CD4-positive, alpha-beta memory T cell (primary cell): ENCODE data around the gene CEL. TPM values are rescaled to one million over a fixed set of nuclear protein-coding genes. Genes with fewer than 3 reads are reported as not detected.
A peak's percentile ranks its signal among the peaks of the same experiment; 100 is the strongest.
"Not testable (repeated sequence)": the region's sequence is repeated elsewhere in the genome, so short reads cannot be mapped to it uniquely, and the experiment has no call there.

Experiments used
- CTCF ChIA-PET: fragments of 350-600 bp; sonication (Branson Sonifier 250); formaldehyde crosslinking; loops from one replicate; lab custom pipeline; 2021; ENCODE audit warnings: inconsistent platforms; ENCODE audit not compliant: partially characterized antibody; lab: Charles Lee
- POLR2A ChIA-PET: fragments of 350-600 bp; sonication (Branson Sonifier 250); formaldehyde crosslinking; loops from one replicate; lab custom pipeline; 2021; ENCODE audit not compliant: partially characterized antibody; lab: Charles Lee
- DNase-seq, 5 donors: peaks; one replicate each; pipeline versions ENCODE4 v3.0.0 to v3.0.0-alpha.2; 2020 to 2022; ENCODE audit warnings: mixed read lengths in 1 of 5
- H3K27ac ChIP-seq: one replicate; pipeline ENCODE4 v1.7.0; 2013; ENCODE audit warnings: low read depth, low read length
- H3K27me3 ChIP-seq: 2 replicates; pipeline ENCODE4 v1.7.0; 2013; ENCODE audit warnings: mild to moderate bottlenecking, low read length, moderate library complexity; ENCODE audit not compliant: insufficient read depth
- H3K36me3 ChIP-seq: 2 replicates; pipeline ENCODE4 v1.7.0; 2013; ENCODE audit warnings: mild to moderate bottlenecking, low read length, moderate library complexity; ENCODE audit not compliant: insufficient read depth
- H3K4me1 ChIP-seq: 2 replicates; pipeline ENCODE4 v1.7.0; 2013; ENCODE audit warnings: mild to moderate bottlenecking, low read length, moderate library complexity; ENCODE audit not compliant: insufficient read depth
- H3K4me3 ChIP-seq, 2 donors: one replicate each; pipeline ENCODE4 v1.7.0; 2013; ENCODE audit warnings: low read length in 2 of 2, mild to moderate bottlenecking in 1 of 2
- H3K9me3 ChIP-seq, 2 donors: one replicate each; pipeline ENCODE4 v1.7.0; 2013; ENCODE audit warnings: low read length in 2 of 2, control low read depth in 1 of 2; ENCODE audit not compliant: control insufficient read depth in 1 of 2
- H3K27ac Mint-ChIP-seq, 7 donors: one replicate each; pipeline ENCODE4 v1.8.0; 2020 to 2021; ENCODE audit warnings: mixed read lengths in 7 of 7, mild to moderate bottlenecking in 6 of 7, inconsistent platforms in 3 of 7, moderate library complexity in 3 of 7
- H3K27me3 Mint-ChIP-seq, 2 donors: one replicate each; pipeline ENCODE4 v1.8.0; 2020 to 2021; ENCODE audit warnings: mixed read lengths in 2 of 2
- H3K36me3 Mint-ChIP-seq, 2 donors: one replicate each; pipeline ENCODE4 v1.8.0; 2020 to 2021; ENCODE audit warnings: mixed read lengths in 2 of 2, inconsistent platforms in 1 of 2, mild to moderate bottlenecking in 1 of 2
- H3K4me1 Mint-ChIP-seq, 4 donors: one replicate each; pipeline ENCODE4 v1.8.0; 2020 to 2021; ENCODE audit warnings: mixed read lengths in 4 of 4, mild to moderate bottlenecking in 1 of 4
- H3K4me3 Mint-ChIP-seq, 8 donors: one replicate each; pipeline ENCODE4 v1.8.0; 2020 to 2021; ENCODE audit warnings: mixed read lengths in 8 of 8, mild to moderate bottlenecking in 7 of 8, moderate library complexity in 6 of 8, inconsistent platforms in 3 of 8
- H3K9me3 Mint-ChIP-seq, 8 donors: one replicate each; pipeline ENCODE4 v1.8.0; 2020 to 2021; ENCODE audit warnings: mixed read lengths in 8 of 8, mild to moderate bottlenecking in 5 of 8, inconsistent platforms in 3 of 8, moderate library complexity in 1 of 8
- intact Hi-C: fragments of 100-400 bp; cut with micrococcal nuclease; formaldehyde crosslinking; loops from one replicate; pipeline ENCODE4 v1.15.1; 2023
- polyA plus RNA-seq, 2 donors: library from polyadenylated mRNA; unstranded; fragments of 300-500 nt; fragmentation: Illumina TruSeq; gene quantifications; one replicate each; pipeline ENCODE4 v1.2.3, GENCODE V29; 2021
- total RNA-seq, 2 experiments: library from RNA; stranded (reverse); gene quantifications; one replicate each; pipeline ENCODE4 v1.2.3, GENCODE V29; 2021

Gene CEL
- total and polyA plus RNA-seq, 4 experiments from 2014 or later: 0.15 to 1.6 (median 1.2) TPM; not detected in 1

- H3K27ac Mint-ChIP-seq: peak overlapping the region in 1 of 7 donors; percentile 84
- H3K27me3 Mint-ChIP-seq, intact Hi-C loops, H3K4me3 Mint-ChIP-seq, H3K27ac ChIP-seq, H3K9me3 Mint-ChIP-seq, H3K27me3 ChIP-seq, H3K4me1 ChIP-seq, H3K9me3 ChIP-seq, H3K4me3 ChIP-seq: not testable (repeated sequence)
- peaks cover 5 to 25% (median 7%) of the 10 kb centered on the region in 4 donors for H3K4me1 Mint-ChIP-seq
- H3K36me3 Mint-ChIP-seq: peaks cover 20 to 47% of the 10 kb centered on the region in 2 donors
- peaks cover 43% of the 10 kb centered on the region for H3K36me3 ChIP-seq
- ChIA-PET POLR2A (interaction anchor here (2.6 kb wide), 1 partner anchor 10 kb away, joined by 12 read pairs; the partner anchor contains the start of gene GTF3C5), CTCF (interaction anchor here (1.0 to 1.8 kb wide), 8 partner anchors 8 to 145 kb away, joined by 3 to 8 read pairs (median 4); partner anchors contain the start of gene GTF3C5)
- peak in 3 of 5 donors; percentile 22 to 32 (median 23) for DNase-seq
These were observed 20.8 kb upstream of the CEL start for GRCh38 chr9:133040892-133041479.

DNA sequence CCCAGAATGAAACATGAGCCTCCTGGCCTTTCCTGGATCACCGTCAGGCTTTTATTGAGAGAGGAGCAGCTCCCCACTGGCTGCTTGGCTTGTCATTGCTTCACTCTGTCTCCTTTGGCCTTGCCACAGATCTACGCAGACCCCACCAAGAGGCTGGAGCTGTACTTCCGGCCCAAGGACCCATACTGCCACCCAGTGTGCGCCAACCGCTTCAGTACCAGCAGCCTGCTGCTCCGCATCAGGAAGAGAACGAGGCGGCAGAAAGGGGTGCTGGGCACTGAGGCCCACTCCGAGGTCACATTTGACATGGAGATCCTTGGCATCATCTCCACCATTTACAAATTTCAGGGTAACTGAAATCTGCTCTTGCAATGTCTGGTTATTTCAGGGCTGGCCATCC, 19.8 kb upstream of the CEL start:
- intact Hi-C loops: no loop called here
- peak overlapping the region in 1 of 7 donors; percentile 22 for H3K27ac Mint-ChIP-seq
- no peaks in the 10 kb centered on the region for H3K9me3 ChIP-seq
- H3K9me3 Mint-ChIP-seq: no peaks in the 10 kb centered on the region
- H3K27me3 ChIP-seq: no peaks in the 10 kb centered on the region
- CTCF ChIA-PET: interaction anchor here (1.5 to 2.1 kb wide), 3 partner anchors 11 to 102 kb away, joined by 4 to 6 read pairs (median 4); partner anchors contain the start of gene GTF3C5
- no peak overlapping the region for H3K4me3 Mint-ChIP-seq
- H3K27ac ChIP-seq: no peak overlapping the region
- DNase-seq: no peak
- H3K4me1 Mint-ChIP-seq: peaks cover 4 to 17% (median 5%) of the 10 kb centered on the region in 4 donors
- no peaks in the 10 kb centered on the region for H3K27me3 Mint-ChIP-seq
- H3K36me3 ChIP-seq: peaks cover 51% of the 10 kb centered on the region
- H3K4me3 ChIP-seq: no peak overlapping the region
- POLR2A ChIA-PET: interaction anchor here (0.9 to 2.6 kb wide), 2 partner anchors 11 to 107 kb away, joined by 3 to 12 read pairs; partner anchors contain the start of gene GTF3C5
- H3K4me1 ChIP-seq: no peaks in the 10 kb centered on the region
- H3K36me3 Mint-ChIP-seq: peaks cover 30 to 51% of the 10 kb centered on the region in 2 donors

DNA sequence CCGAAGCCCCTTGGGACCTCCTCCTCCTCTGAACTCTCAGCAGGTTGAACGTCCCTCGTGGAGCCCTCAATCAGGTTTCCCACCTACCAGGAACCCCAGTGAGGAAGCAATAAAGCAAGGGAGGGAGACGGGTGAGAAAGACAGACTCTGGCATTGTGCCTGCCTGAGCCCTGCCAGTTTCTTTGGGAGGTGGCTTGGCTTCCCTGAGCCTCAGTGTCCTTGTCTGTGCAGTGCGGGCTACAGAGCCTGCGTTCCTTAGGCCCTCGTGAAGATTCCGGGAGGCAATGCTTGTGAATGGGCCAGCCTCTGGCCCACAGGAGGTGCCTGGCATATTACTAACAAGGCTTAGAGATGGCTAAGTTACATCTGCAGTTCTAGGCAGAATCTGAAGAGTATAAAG, 19.1 kb upstream of the CEL start:
- Histone ChIP-seq H3K4me3 (no peak overlapping the region), H3K27me3 (no peaks in the 10 kb centered on the region), H3K4me1 (no peaks in the 10 kb centered on the region), H3K27ac (no peak overlapping the region), H3K9me3 (no peaks in the 10 kb centered on the region), H3K36me3 (peaks cover 54% of the 10 kb centered on the region)
- H3K4me1 Mint-ChIP-seq: peaks cover 4 to 10% (median 5%) of the 10 kb centered on the region in 4 donors
- ChIA-PET POLR2A (interaction anchor here (0.9 to 1.1 kb wide), 2 partner anchors 12 to 106 kb away, joined by 3 read pairs; partner anchors contain the start of gene GTF3C5), CTCF (interaction anchor here (1.5 to 2.1 kb wide), 2 partner anchors 21 to 102 kb away, joined by 4 to 6 read pairs; no protein-coding TSS in a partner anchor)
- no peaks in the 10 kb centered on the region for H3K9me3 Mint-ChIP-seq
- no peak for DNase-seq
- no peak overlapping the region for H3K27ac Mint-ChIP-seq
- peaks cover 32 to 53% of the 10 kb centered on the region in 2 donors for H3K36me3 Mint-ChIP-seq
- H3K4me3 Mint-ChIP-seq: no peak overlapping the region
- intact Hi-C loops: no loop called here
- H3K27me3 Mint-ChIP-seq: no peaks in the 10 kb centered on the region

DNA sequence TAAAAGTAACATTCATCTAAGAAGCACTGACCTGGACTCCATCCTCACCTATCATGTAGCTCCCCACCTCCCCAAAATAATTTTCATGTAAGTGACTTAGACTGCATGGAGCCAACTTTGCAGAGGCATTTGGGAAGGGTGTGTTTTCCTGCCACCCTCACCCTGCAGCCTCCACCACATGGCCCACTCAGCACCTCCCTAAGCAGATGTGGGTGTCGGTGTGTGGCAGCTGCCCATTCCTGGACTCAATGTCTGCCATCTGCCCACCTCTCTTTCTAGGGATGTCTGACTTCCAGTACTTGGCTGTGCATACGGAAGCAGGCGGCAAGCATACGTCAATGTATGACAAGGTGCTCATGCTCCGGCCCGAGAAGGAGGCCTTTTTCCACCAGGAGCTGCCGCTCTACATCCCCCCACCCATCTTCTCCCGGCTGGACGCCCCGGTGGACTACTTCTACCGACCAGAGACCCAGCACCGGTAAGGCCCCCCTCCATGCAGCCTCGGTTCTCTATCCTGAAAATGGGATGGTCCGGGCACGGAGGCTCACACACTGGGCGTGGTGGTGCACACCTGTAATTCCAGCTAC, 18.2 kb upstream of the CEL start:
- H3K4me3 ChIP-seq: no peak overlapping the region
- POLR2A ChIA-PET: interaction anchor here (1.1 kb wide), 1 partner anchor 13 kb away, joined by 3 read pairs; the partner anchor contains the start of gene GTF3C5
- peaks cover 54% of the 10 kb centered on the region for H3K36me3 ChIP-seq
- no peak for DNase-seq
- Mint-ChIP-seq H3K36me3 (peaks cover 32 to 49% of the 10 kb centered on the region in 2 donors), H3K27me3 (no peaks in the 10 kb centered on the region), H3K4me1 (peaks cover 0 to 5% (median 2%) of the 10 kb centered on the region in 4 donors), H3K9me3 (no peaks in the 10 kb centered on the region), H3K4me3 (no peak overlapping the region), H3K27ac (no peak overlapping the region)
- H3K4me1 ChIP-seq: no peaks in the 10 kb centered on the region
- intact Hi-C loops: no loop called here
- H3K27me3 ChIP-seq: no peaks in the 10 kb centered on the region
- CTCF ChIA-PET: interaction anchor here (1.0 to 2.1 kb wide), 3 partner anchors 21 to 101 kb away, joined by 3 to 6 read pairs (median 4); no protein-coding TSS in a partner anchor
- H3K9me3 ChIP-seq: no peaks in the 10 kb centered on the region
- no peak overlapping the region for H3K27ac ChIP-seq

DNA sequence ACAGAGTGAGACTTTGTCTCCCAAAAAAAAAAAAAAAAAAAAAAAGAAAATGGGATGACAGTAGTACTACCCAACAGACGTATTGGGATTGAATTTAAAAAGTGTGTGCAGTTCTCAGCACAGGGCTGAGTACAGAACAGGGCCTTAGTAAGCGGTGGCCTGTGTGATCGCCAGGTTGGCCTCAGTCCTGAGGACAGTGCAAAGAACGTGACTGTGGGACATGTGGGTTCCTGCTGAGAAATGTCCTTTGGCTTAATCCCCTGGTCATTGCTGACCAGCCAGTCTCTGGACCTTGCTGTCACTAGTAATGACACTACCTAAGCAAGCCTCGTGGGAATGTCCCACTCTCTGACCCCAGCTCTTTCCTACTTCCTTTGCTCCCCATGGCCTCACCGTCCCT, 17.7 kb upstream of the CEL start:
- Histone ChIP-seq H3K4me3 (no peak overlapping the region), H3K9me3 (no peaks in the 10 kb centered on the region), H3K27me3 (no peaks in the 10 kb centered on the region), H3K27ac (no peak overlapping the region), H3K4me1 (no peaks in the 10 kb centered on the region), H3K36me3 (peaks cover 57% of the 10 kb centered on the region)
- intact Hi-C loops: no loop called here
- Mint-ChIP-seq H3K36me3 (peaks cover 32 to 49% of the 10 kb centered on the region in 2 donors), H3K4me1 (peaks cover 0 to 5% (median 1%) of the 10 kb centered on the region in 4 donors), H3K9me3 (no peaks in the 10 kb centered on the region), H3K4me3 (no peak overlapping the region), H3K27ac (peak overlapping the region in 1 of 7 donors; percentile 13), H3K27me3 (no peaks in the 10 kb centered on the region)
- CTCF ChIA-PET: interaction anchor here (1.0 kb wide), 1 partner anchor 22 kb away, joined by 3 read pairs; no protein-coding TSS in a partner anchor
- POLR2A ChIA-PET: no interaction called here
- DNase-seq: no peak

GRCh38 chr9:133044661-133045060, 17.1 kb upstream of the CEL start:
- H3K36me3 Mint-ChIP-seq: peaks cover 37 to 54% of the 10 kb centered on the region in 2 donors
- DNase-seq: no peak
- POLR2A ChIA-PET: no interaction called here
- peaks cover 57% of the 10 kb centered on the region for H3K36me3 ChIP-seq
- intact Hi-C loops: no loop called here
- no peak overlapping the region for H3K4me3 ChIP-seq
- H3K9me3 Mint-ChIP-seq: no peaks in the 10 kb centered on the region
- H3K27me3 ChIP-seq: no peaks in the 10 kb centered on the region
- H3K27ac ChIP-seq: no peak overlapping the region
- CTCF ChIA-PET: interaction anchor here (1.0 kb wide), 1 partner anchor 22 kb away, joined by 3 read pairs; no protein-coding TSS in a partner anchor
- H3K9me3 ChIP-seq: no peaks in the 10 kb centered on the region
- H3K27me3 Mint-ChIP-seq: no peaks in the 10 kb centered on the region
- H3K4me1 ChIP-seq: no peaks in the 10 kb centered on the region
- peaks cover 0 to 5% (median 3%) of the 10 kb centered on the region in 4 donors for H3K4me1 Mint-ChIP-seq
- peak overlapping the region in 1 of 7 donors; percentile 16 for H3K27ac Mint-ChIP-seq
- H3K4me3 Mint-ChIP-seq: no peak overlapping the region

- Mint-ChIP-seq H3K4me1 (peaks cover 0 to 4% (median 2%) of the 10 kb centered on the region in 4 donors), H3K9me3 (no peaks in the 10 kb centered on the region), H3K36me3 (peaks cover 41 to 56% of the 10 kb centered on the region in 2 donors), H3K4me3 (no peak overlapping the region), H3K27ac (no peak overlapping the region), H3K27me3 (no peaks in the 10 kb centered on the region)
- ChIA-PET POLR2A (no interaction called here), CTCF (no interaction called here)
- H3K27me3 ChIP-seq: no peaks in the 10 kb centered on the region
- intact Hi-C loops: no loop called here
- no peaks in the 10 kb centered on the region for H3K9me3 ChIP-seq
- H3K36me3 ChIP-seq: peaks cover 61% of the 10 kb centered on the region
- H3K4me1 ChIP-seq: no peaks in the 10 kb centered on the region
- no peak overlapping the region for H3K27ac ChIP-seq
- H3K4me3 ChIP-seq: no peak overlapping the region
- DNase-seq: no peak
These were observed 16.6 kb upstream of the CEL start for GRCh38 chr9:133045132-133045531.
